Right lung (tissue), 10 donors: ENCODE data around the gene GPX3. TPM values are rescaled to one million over a fixed set of nuclear protein-coding genes. Genes with fewer than 3 reads are reported as not detected.
A peak's percentile ranks its signal among the peaks of the same experiment; 100 is the strongest.

Source experiments
- DNase-seq, 2 donors: peaks; one replicate each; pipeline ENCODE4 v3.0.0-alpha.2; 2013
- long read RNA-seq, 8 donors: transcript quantifications; one replicate each; lab custom pipeline, GENCODE V29; 2026
- polyA plus RNA-seq, 5 donors: library from polyadenylated mRNA; unstranded; fragments of 120-200 nt; gene quantifications; one replicate each; pipeline versions ENCODE4 v1.2.1 to v1.2.3, GENCODE V29; 2013; ENCODE audit warnings: inconsistent platforms in 1 of 5, low replicate concordance in 1 of 5; ENCODE audit not compliant: insufficient read length in 5 of 5, insufficient read depth in 1 of 5

The GPX3 gene, protein sequence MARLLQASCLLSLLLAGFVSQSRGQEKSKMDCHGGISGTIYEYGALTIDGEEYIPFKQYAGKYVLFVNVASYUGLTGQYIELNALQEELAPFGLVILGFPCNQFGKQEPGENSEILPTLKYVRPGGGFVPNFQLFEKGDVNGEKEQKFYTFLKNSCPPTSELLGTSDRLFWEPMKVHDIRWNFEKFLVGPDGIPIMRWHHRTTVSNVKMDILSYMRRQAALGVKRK
- 100 to 1,000 TPM in 1 of 5 donors, 10 to 100 TPM in 4; 33.8 to 140 (median 60.3) TPM for polyA plus RNA-seq
- long read RNA-seq, donor 1, transcript GPX3-201 (5 exons, 1,636 nt): major isoform, 43 of 46 reads
- long read RNA-seq, donor 1, partial matches to known transcripts: 0 of 46 reads
- long read RNA-seq, donor 1, other reads (novel, unspliced or antisense): 0 of 46 reads
- long read RNA-seq, donor 2, transcript GPX3-201 (5 exons, 1,636 nt): major isoform, 7 of 7 reads
- long read RNA-seq, donor 2, partial matches to known transcripts: 0 of 7 reads
- long read RNA-seq, donor 2, other reads (novel, unspliced or antisense): 0 of 7 reads
- long read RNA-seq, donor 3, transcript GPX3-201 (5 exons, 1,636 nt): major isoform, 20 of 21 reads
- long read RNA-seq, donor 3, partial matches to known transcripts: 0 of 21 reads
- long read RNA-seq, donor 3, other reads (novel, unspliced or antisense): 0 of 21 reads
- long read RNA-seq, donor 4, transcript GPX3-201 (5 exons, 1,636 nt): major isoform, 15 of 15 reads
- long read RNA-seq, donor 4, partial matches to known transcripts: 0 of 15 reads
- long read RNA-seq, donor 4, other reads (novel, unspliced or antisense): 0 of 15 reads
- long read RNA-seq, donor 5, transcript GPX3-201 (5 exons, 1,636 nt): major isoform, 36 of 43 reads
- long read RNA-seq, donor 5, partial matches to known transcripts: 6 of 43 reads
- long read RNA-seq, donor 5, other reads (novel, unspliced or antisense): 0 of 43 reads
- long read RNA-seq, donor 6, transcript GPX3-201 (5 exons, 1,636 nt): major isoform, 28 of 28 reads
- long read RNA-seq, donor 6, partial matches to known transcripts: 0 of 28 reads
- long read RNA-seq, donor 6, other reads (novel, unspliced or antisense): 0 of 28 reads
- long read RNA-seq, donor 7, transcript GPX3-201 (5 exons, 1,636 nt): major isoform, 27 of 38 reads
- long read RNA-seq, donor 7, partial matches to known transcripts: 8 of 38 reads
- long read RNA-seq, donor 7, other reads (novel, unspliced or antisense): 0 of 38 reads
- long read RNA-seq, donor 8, transcript GPX3-201 (5 exons, 1,636 nt): major isoform, 7 of 7 reads
- long read RNA-seq, donor 8, partial matches to known transcripts: 0 of 7 reads
- long read RNA-seq, donor 8, other reads (novel, unspliced or antisense): 0 of 7 reads

DNA sequence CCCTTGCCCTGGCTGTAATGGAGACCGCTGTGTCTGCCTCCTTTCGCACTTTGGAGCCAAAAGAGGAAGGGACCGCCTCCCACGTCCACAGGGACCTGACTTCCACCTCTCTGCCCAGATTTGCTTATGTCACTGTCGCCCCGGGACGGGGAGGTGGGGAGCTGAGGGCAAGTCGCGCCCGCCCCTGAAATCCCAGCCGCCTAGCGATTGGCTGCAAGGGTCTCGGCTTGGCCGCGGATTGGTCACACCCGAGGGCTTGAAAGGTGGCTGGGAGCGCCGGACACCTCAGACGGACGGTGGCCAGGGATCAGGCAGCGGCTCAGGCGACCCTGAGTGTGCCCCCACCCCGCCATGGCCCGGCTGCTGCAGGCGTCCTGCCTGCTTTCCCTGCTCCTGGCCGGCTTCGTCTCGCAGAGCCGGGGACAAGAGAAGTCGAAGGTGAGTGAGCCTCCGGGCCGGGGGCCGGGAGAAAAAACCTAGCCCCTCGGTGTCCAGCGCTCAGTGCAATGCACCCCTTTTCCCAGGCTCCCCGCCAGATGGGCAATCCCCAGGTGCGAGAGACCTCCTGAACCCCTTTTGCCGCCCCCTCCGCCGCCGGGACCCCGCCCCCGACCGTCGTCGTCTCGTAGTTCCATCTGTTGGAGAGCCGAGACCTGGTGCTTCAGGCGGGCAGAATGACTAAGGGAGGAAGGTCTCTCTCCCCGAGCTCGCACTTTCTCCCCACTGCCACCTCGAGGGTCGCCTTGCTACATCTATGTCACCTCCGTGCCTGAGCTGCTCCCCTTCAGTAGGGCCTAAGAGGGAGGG lies at the start of gene GPX3:
GPX3 (plus strand) TSS at position 288 of the 807 bp plus-strand sequence; CDS start at position 352, 64 bp downstream.
- peak; percentile 55 to 56 for DNase-seq

DNA sequence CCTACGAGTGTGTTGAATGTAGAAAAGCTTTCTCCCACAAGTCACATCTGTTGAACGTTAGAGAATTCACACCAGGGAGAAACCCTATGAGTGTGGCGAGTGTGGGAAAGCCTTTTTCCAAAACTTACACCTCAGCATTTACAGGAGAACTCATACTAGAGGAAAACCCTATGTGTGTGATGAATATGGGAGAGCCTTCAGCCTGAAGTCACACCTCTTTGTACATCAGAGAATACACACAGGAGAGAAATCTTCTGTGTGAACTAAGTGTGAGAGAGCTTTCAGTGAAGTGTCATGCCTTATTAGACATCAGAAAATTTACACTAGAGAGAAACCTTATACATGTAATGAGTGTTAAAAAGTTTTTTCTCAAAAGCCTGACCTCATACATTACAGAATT lies 41.8 kb upstream of the GPX3 start:
- DNase-seq: no peak

DNA sequence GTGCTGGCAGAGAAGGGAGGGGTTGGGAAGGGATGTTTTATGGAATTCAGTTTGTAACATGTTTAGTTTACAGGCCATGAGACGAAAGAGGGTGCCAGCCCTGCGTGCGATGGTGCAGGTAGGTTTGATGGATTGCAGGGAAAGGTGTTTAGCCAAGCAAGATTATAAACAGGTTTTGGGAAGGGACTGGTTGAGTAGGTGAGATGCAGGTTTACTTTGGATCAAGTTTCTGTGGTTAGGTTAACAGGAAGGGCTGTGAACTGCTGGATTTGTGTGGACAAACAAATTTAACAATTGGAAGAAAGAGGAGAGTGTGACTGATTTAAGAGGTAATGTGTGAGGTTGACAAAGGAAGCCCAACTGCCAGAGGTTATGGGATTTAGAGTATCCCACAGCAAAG lies 32.6 kb upstream of the GPX3 start:
- no peak for DNase-seq

DNA sequence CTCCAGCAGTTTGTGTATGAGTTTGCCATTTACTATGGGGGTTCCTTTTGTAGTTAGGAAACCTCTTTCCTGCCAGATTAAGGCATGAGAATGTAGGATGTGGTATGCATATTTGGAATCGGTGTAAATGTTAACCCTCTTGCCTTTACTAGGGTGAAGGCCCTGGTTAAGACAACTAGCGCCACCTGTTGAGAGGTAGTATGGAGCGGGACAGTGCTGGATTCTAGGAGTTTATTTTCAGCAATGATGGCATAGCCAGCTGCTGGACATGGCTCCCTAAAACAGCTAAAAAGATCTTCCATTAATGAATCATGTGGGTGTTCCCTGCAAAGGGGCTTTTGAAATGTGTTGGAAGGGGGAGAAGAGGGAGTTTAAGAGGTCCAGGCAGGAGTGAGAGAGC lies 30.7 kb upstream of the GPX3 start:
- no peak for DNase-seq

DNA sequence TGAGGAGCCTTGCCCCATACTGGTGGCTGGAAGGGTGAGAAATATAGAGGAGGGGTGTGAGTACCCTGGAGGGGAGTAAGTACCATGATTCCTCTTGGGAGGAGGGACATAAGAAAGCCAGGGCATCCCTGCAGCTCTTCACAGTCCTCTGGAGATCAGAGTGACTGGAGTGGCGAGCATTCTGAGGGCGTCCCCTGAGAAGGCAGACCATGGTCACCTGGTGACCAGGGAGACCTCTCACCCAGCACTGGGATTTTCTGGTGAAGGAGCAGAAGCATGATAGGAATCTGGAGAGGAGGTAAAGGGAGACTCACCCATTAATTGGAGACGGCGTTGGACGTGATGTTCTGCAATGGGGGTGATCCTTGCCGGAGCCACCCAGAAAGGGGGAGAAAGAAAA lies 27.7 kb upstream of the GPX3 start:
- DNase-seq: no peak

DNA sequence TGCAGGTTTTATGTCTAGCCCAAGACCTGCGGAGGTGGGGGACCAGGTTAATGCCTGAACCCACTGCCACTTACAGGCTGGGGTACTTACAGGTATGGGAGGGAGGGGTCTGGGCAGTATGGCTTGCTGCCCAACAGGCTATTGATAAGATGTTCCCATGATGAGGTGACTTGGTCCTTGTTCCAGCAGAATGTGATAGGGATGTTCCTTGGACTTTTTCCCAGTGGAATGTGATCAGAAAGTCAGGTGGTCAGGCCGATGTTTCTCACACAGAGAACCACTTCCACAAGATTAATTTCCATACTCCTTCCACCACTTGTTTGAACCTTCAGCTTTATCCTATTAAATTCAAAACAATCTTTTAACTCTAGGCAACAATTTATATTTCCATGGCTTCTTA lies 27.0 kb upstream of the GPX3 start:
- DNase-seq: no peak

DNA sequence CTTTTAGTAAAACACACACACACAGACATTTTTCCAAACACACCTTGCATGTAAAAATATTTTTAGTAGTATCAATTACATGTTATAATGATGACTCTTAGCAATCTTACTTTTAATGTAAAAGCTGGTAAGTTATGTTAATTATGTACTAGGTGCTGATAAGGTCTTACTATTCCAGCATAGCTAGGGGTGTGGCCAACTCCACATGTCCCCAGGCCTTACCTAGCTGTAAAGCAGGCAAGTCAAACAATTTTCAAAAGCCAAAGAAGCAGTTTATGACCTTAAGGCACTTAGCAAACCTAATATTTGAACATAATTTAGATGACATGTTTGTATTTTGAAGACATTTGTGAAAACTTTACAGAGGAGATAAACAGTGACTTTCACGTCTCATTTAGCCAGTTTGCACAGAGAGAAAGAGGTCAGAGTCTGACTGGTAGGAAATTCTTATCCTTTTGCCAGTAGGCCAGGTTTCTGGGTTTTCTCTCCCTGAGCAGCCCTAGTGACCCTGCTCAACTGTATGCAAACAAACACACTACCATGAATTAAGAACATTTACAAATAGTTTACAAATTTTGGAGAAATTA lies 26.5 kb upstream of the GPX3 start:
- no peak for DNase-seq

DNA sequence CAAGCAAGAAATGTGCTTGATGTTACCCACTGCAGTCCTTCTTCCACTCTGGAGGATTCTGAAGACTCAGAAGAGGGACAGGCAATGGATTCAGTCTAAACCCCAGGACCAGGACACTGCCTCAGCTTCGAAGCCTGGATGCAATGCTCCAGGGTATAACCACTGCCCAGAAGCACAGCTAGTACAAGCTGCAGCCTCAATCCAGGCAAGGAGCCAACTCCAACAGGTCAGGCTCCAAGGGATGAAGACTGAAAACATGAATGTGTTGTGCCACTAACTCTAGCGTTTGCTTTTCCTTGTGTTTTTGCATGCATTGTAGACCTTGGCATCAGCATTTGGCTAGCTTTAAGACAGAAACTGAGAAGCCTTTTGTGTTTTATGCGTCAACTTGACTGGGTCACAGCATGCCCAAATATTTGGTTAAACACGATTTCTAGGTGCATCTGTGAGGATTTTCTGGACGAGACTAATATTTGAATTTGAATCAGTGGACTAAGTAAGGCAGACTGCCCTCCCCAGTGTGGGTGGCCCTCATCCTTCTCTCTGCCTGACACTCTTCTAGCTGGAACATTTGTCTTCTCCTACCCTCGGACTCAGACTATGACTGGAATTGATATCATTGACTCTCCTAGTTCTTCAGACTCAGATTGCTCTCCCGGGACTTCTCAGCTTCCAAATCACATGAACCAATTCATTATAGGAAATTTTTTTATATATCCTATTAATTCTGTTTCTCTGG lies 20.5 kb upstream of the GPX3 start:
- DNase-seq: no peak

DNA sequence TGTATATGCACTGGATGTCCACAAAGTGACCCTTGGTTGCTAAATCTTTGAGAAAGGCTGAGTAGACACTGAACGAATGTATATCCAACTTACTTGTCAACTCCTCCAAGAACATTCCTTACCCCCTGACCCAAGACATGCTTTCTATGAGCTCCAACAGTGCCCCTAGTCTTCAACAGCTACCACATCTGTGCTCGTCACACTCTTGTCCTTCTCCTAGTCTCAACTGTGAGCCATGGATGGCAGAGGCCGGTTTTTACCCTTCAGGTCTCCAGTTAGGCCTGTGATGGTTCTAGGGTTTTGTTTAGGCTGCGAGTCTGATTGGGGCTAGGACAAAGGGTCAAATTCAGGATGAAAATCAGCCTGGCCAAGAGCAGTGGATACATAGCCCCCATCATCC lies 19.0 kb upstream of the GPX3 start:
- no peak for DNase-seq

DNA sequence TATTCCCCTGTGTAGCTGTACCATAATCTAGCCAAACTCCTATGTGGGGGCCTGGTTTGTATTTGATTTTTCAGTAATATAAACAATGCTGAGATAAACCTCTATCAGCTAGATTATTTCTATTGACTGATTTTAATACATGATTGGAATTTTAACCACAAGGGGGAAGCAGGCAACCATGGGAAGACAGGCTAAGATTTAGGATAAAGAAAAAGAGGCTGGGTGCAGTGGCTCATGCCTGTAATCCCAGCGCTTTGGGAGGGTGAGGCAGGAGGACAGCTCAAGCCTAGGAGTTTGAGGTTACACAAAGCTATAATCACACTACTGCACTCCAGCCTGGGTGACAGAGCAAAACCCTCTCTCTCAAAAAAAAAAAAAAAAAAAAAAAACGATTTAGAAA lies 18.1 kb upstream of the GPX3 start:
- DNase-seq: peak in 1 of 2 donors; percentile 51

DNA sequence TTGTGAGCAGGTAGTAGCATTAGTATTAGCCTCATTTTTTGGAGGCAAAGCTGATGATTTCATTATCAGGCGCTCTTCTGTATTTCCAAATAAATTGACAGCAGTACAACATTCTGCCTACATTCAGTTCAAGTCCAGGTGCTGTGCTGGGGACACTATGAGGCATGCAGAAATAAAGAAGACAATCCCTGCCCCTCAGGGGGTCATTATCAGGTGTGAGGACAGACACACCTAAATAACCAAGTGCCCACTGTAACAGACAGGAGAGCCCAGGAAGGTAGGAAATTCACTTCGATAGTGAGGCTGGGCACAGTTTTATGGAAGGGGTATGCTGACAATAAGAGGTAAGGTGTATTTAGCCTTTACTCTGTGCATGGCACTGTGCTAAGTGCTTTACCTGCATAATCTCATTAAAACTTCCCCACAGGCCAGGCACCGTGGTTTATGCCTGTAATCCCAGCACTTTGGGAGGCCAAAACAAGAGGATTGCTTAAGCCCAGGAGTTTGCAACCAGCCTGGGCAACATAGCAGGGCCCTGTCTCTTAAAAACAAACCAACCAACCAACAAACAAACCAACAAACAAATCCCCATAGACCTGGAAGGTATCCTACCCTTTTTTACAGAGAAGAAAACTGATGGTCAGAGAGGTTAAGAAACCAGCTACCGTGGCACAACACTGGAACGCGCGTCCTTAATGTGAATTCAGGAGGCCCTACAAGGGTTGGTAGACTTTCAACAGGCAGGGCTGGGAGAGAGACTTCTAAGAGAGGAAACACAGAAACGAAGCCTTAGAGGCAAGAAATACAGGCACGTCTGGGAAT lies 17.5 kb upstream of the GPX3 start:
- no peak for DNase-seq

DNA sequence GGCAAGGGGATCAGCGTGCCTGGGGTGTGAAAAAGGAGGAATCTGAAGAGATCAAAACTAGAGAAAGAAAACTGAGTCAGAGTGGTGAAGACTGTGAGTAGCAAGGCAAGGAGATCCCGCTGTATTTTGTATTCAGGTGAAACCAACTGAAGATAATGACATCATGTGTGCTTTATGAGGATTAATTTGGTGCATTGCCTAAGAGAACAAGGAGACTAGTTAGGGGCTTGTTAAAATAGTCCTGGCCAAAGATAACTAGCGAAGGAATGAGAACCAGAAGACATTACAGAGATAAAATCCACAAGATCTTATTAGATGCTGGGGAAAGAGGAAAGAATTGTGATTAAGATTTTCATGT lies 16.9 kb upstream of the GPX3 start:
- no peak for DNase-seq

DNA sequence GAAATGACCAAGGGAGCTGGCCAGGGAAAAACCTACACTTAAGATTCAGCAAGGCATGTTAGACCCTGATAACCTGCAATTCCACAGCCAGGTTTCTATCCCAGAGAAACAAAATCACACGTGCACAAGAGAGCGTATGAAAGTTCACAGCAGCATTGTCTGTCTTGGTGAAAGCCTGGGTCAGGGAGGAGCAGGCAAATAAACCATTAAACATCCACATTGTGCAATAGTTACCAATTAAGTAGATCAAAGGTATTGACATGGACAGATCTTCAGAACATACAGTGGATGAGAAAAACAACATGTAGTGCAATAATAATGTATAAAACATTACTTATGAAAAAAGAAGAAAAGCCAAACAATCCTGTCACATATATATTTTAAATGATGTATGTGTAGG lies 15.9 kb upstream of the GPX3 start:
- no peak for DNase-seq

DNA sequence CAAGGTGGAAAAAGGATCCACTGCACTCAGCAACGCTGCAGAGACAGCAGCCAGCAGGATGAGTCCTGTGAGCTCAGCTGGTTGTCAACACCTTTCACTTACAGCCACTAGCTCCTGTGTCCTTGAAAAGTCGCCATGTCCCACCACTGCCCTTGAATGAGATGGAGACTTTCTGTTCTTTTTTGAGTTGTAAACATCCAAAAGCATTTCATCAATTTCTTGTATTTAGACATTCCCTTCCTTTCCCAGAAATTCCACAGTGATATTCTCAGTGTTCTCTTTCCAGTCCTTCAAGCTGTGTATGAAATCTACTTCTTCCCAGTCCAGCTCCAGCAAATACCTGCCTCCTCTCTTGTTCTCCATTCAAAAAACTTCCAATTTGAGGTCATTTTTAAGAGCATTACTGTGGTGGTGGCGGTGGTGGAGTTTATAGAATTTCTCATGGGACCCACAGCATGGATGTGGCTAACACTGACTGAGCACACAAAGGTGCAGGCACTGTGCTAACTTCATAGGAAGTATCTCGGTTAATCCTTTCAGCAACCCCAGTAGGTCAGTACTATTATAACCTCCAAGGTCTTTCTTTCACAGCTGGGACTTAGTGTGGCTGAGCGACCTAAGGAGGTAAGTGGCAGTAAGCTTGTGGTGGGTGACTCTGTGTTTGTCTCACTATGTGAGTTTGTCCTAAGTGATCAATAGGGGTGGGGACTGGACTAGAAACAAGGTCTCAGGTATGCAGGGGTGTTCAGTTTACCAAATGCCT lies 15.0 kb upstream of the GPX3 start:
- peak; percentile 33 to 39 for DNase-seq

DNA sequence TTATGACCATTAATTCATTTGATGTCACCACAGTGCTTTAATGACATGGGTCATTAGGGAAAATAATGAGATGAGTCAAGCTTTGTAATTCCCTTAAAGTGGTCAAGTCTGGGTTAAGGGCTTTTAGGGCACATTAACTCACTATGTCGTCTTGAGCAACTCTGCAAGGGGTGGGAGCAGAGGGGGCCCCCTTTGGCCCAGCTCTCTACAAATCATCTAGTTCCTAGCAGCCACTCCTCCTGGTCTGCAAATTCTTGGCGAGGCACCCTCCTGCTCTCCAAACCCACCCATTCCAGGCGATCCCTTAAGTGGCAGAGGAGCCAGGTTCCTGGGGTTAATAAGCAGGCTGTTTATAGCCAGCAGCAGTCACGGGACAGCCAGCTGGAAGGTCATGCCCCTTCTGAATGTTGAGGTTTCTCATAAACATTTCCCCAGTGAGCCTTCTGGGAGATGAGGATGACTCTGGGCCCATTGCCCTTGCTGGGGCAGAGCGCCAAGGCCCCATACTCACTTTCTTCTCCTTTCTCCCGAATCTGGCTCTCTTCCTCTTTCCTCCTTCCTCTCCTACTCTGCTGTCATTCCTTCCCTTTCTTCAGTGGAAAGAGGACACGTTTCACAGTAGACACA lies 14.3 kb upstream of the GPX3 start:
- DNase-seq: peak; percentile 92 to 94

DNA sequence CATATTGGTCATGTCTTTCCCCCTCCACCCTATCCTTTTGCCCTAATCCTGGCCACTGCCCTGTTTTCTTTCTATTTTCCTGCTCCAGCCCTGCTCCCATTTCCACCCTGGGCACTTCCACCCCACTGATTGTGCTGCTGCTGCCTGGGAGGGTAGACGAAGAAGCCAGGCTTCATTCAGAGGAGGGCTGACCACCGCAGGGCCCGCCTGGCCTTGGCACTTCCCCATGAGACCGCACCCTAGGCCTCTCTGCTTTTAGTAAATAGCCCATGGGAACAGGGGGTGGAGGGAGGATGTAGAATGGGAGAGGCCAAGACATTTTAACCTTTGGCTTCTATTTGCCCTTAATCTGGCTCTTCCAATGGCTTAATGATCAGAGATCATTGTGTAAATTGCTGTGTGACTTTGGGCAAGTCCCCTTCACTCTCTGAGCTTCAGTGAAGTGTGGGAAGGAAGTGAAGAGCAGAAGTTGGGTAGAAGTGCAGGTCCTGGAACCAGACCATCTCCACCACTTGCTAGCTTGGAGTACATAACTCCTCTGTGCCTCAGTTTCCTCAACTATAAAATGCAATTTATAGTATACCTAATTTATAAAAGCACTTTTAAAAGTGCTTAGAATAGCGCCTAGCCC lies 13.6 kb upstream of the GPX3 start:
- DNase-seq: no peak
